ENCODE data around the gene CCDC78. TPM values are rescaled to one million over a fixed set of nuclear protein-coding genes. Genes with fewer than 3 reads are reported as not detected.

The CCDC78 gene
- total RNA-seq, 6 experiments from 2014 or later, result 0.31 TPM; not detected in 5

GRCh38 chr16:680967-681745 is 45.1 kb downstream of the CCDC78 start:
- no peak for ATAC-seq
- DNase-seq, result peak in 2 of 3 donors; percentile 75 to 76
- Histone ChIP-seq H3K36me3 (peaks cover 0 to 14% (median 7%) of the 10 kb centered on the region in 4 donors), H3K4me3 (peak overlapping the region; percentile 62 to 77 (median 67)), H3K27me3 (no peaks in the 10 kb centered on the region), H3K27ac (peak overlapping the region in 2 of 3 donors; percentile 71 to 86), H3K4me1 (peaks cover 0 to 41% (median 13%) of the 10 kb centered on the region in 4 donors), H3K9me3 (no peaks in the 10 kb centered on the region)
- WGBS (ENCODE audit: insufficient coverage, low coverage, low lambda C conversion rate, missing lambda C conversion rate), result 30% methylated on average over 16 of the region's 44 CpGs
- intact Hi-C loops (cut with DNase I), result no loop called here
- TF ChIP-seq POLR2A (IDR thresholded peaks at IDR 0.05), result no peak
- TF ChIP-seq, protein P1, sequence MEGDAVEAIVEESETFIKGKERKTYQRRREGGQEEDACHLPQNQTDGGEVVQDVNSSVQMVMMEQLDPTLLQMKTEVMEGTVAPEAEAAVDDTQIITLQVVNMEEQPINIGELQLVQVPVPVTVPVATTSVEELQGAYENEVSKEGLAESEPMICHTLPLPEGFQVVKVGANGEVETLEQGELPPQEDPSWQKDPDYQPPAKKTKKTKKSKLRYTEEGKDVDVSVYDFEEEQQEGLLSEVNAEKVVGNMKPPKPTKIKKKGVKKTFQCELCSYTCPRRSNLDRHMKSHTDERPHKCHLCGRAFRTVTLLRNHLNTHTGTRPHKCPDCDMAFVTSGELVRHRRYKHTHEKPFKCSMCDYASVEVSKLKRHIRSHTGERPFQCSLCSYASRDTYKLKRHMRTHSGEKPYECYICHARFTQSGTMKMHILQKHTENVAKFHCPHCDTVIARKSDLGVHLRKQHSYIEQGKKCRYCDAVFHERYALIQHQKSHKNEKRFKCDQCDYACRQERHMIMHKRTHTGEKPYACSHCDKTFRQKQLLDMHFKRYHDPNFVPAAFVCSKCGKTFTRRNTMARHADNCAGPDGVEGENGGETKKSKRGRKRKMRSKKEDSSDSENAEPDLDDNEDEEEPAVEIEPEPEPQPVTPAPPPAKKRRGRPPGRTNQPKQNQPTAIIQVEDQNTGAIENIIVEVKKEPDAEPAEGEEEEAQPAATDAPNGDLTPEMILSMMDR (IDR thresholded peaks at IDR 0.05), result peak in 1 of 4 donors; percentile 19

GRCh38 chr16:680625-680945 is 45.7 kb downstream of the CCDC78 start:
- no CpG with 5 or more reads among the region's 38 CpGs for WGBS (ENCODE audit: insufficient coverage, low coverage, low lambda C conversion rate, missing lambda C conversion rate)
- intact Hi-C loops (cut with DNase I), result no loop called here
- TF ChIP-seq POLR2A (IDR thresholded peaks at IDR 0.05), result no peak
- TF ChIP-seq, protein P1 (IDR thresholded peaks at IDR 0.05), result no peak
- Histone ChIP-seq H3K9me3 (no peaks in the 10 kb centered on the region), H3K4me3 (peak overlapping the region; percentile 62 to 77 (median 67)), H3K36me3 (peaks cover 0 to 14% (median 7%) of the 10 kb centered on the region in 4 donors), H3K27ac (peak overlapping the region; percentile 71 to 86 (median 75)), H3K4me1 (peaks cover 0 to 41% (median 13%) of the 10 kb centered on the region in 4 donors), H3K27me3 (no peaks in the 10 kb centered on the region)
- DNase-seq (no peak), ATAC-seq (no peak)

- H3K4me3 ChIP-seq, result peak within 1 kb of the TSS; percentile 62 to 77 (median 67)
- no peaks in the 10 kb centered on the region for H3K27me3 ChIP-seq
- no peaks in the 10 kb centered on the region for H3K9me3 ChIP-seq
- WGBS (ENCODE audit: insufficient coverage, low coverage, low lambda C conversion rate, missing lambda C conversion rate), result 0% methylated on average over 3 of the region's 91 CpGs
- peaks cover 0 to 41% (median 13%) of the 10 kb centered on the region in 4 donors for H3K4me1 ChIP-seq
- intact Hi-C loops (cut with DNase I), result no loop called here
- peaks cover 0 to 14% (median 7%) of the 10 kb centered on the region in 4 donors for H3K36me3 ChIP-seq
- ATAC-seq (peak; percentile 73 to 83 (median 78)), DNase-seq (peak; percentile 94)
- TF ChIP-seq, protein P1 (IDR thresholded peaks at IDR 0.05), result no peak
- peak; percentile 81 for TF ChIP-seq POLR2A (IDR thresholded peaks at IDR 0.05)
- H3K27ac ChIP-seq, result peak within 1 kb of the TSS; percentile 71 to 86 (median 75)
Observed at GRCh38 chr16:679814-680624, 46.2 kb downstream of the CCDC78 start, which contains the start of gene STUB1. TSS of gene STUB1 (plus strand) at chr16:680410. CDS start at chr16:680526, 116 bp downstream.

- H3K9me3 ChIP-seq, result no peaks in the 10 kb centered on the region
- ATAC-seq (peak; percentile 11 to 46 (median 40)), DNase-seq (peak; percentile 76 to 89 (median 86))
- TF ChIP-seq, protein P1 (IDR thresholded peaks at IDR 0.05), result no peak
- TF ChIP-seq POLR2A (IDR thresholded peaks at IDR 0.05), result no peak
- intact Hi-C loops (cut with DNase I), result no loop called here
- peaks cover 0 to 34% (median 13%) of the 10 kb centered on the region in 4 donors for H3K4me1 ChIP-seq
- peak overlapping the region; percentile 38 to 52 (median 50) for H3K4me3 ChIP-seq
- H3K27me3 ChIP-seq, result no peaks in the 10 kb centered on the region
- H3K36me3 ChIP-seq, result peaks cover 0 to 14% (median 7%) of the 10 kb centered on the region in 4 donors
- peak overlapping the region in 2 of 3 donors; percentile 45 to 55 for H3K27ac ChIP-seq
- WGBS (ENCODE audit: insufficient coverage, low coverage, low lambda C conversion rate, missing lambda C conversion rate), result 5% methylated on average over 4 of the region's 52 CpGs
Observed at GRCh38 chr16:678858-679813, 47.1 kb downstream of the CCDC78 start.
